Gastroesophageal sphincter (tissue), 3 donors: Measurements from ENCODE around the gene TOMM20.

Source experiments
- CTCF ChIP-seq, 4 experiments: fragments of 200-600 bp in 2 of 4; fragments of 450-650 bp in 2 of 4; sonication (generic) in 1 of 4; IDR thresholded peaks; one replicate each; pipeline ENCODE4 v1.5.1; 2017 to 2019; ENCODE audit warnings: antibody characterized with exemption in 4 of 4, mild to moderate bottlenecking in 2 of 4, moderate library complexity in 2 of 4
- POLR2AphosphoS5 ChIP-seq: sonication (generic); formaldehyde crosslinking; IDR thresholded peaks from one replicate; pipeline ENCODE4 v1.6.1; 2017; ENCODE audit warnings: antibody characterized with exemption

DNA sequence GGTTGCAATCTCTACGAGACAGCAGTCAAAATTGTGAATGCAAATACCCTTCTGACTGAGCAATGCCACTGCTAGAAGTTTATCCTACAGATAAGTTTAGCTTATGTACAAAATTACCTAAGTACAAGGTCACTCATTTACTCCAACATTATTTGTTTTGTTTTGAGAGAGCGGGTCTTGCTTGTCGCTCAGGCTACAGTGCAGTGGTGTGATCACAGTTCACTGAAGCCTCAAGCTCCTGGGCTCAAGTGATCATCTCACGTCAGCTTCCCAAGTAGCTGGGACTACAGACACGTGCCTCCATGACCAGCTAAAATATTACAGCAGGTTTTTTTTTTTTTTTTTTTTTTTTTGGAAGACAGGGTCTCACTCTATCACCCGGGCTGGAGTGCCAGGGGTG is 17.0 kb upstream of the TOMM20 start:
- TF ChIP-seq POLR2AphosphoS5 (no peak), CTCF (IDR thresholded peaks at IDR 0.05) (no peak)
